HepG2 (cell line): ENCODE measurements around the gene FOSL2. TPM values are rescaled to one million over a fixed set of nuclear protein-coding genes. Genes with fewer than 3 reads are reported as not detected.

ENCODE experiments used
- CREB1 ChIP-seq, 2 experiments: fragments of 450-650 bp in 1 of 2; IDR thresholded peaks; 2 replicates each; pipeline ENCODE4 v1.6.1; 2016 to 2017; ENCODE audit warnings: control low read depth in 1 of 2, mild to moderate bottlenecking in 1 of 2, missing compliant biosample characterization in 1 of 2, missing genetic modification characterization in 1 of 2
- CREM ChIP-seq, 2 experiments: sonication (generic) in 1 of 2; formaldehyde crosslinking in 1 of 2; IDR thresholded peaks; 2 replicates each; pipeline versions ENCODE4 v1.4.0 to v1.6.1; 2016 to 2020; ENCODE audit warnings: antibody characterized with exemption in 1 of 2, mild to moderate bottlenecking in 1 of 2, missing genetic modification reagents in 1 of 2
- FOSL2 ChIP-seq: sonication (generic); formaldehyde crosslinking; IDR thresholded peaks from 2 replicates; pipeline ENCODE4 v1.4.0; 2020; ENCODE audit warnings: missing genetic modification reagents
- NBN ChIP-seq: fragments of 450-650 bp; conservative IDR thresholded peaks from 2 replicates; pipeline ENCODE4 v1.6.1; 2017
- TRIM24 ChIP-seq: sonication (generic); formaldehyde crosslinking; IDR thresholded peaks from 2 replicates; pipeline ENCODE4 v1.8.0; 2022; ENCODE audit warnings: mild to moderate bottlenecking, missing genetic modification reagents
- ZFY ChIP-seq: sonication (generic); formaldehyde crosslinking; IDR thresholded peaks from 2 replicates; pipeline ENCODE4 v1.4.0; 2020; ENCODE audit warnings: missing genetic modification reagents
- ZNF274 ChIP-seq: sonication (generic); formaldehyde crosslinking; IDR thresholded peaks from 2 replicates; pipeline ENCODE4 v1.5.1; 2020; ENCODE audit warnings: mild to moderate bottlenecking, missing genetic modification reagents
- ZNF564 ChIP-seq: sonication (generic); formaldehyde crosslinking; IDR thresholded peaks from 2 replicates; pipeline ENCODE4 v1.8.1; 2023; ENCODE audit warnings: mild to moderate bottlenecking, missing genetic modification reagents
- ZNF605 ChIP-seq: sonication (generic); formaldehyde crosslinking; IDR thresholded peaks from 2 replicates; pipeline ENCODE4 v1.8.0; 2022; ENCODE audit warnings: mild to moderate bottlenecking, missing genetic modification reagents
- ZNF850 ChIP-seq: sonication (generic); formaldehyde crosslinking; conservative IDR thresholded peaks from 2 replicates; pipeline ENCODE4 v1.9.0; 2021; ENCODE audit warnings: mild to moderate bottlenecking, missing genetic modification reagents
- polyA plus RNA-seq, 8 experiments: library from polyadenylated mRNA; depleted of rRNA in 3 of 8; stranded (reverse) in 7 of 8; unstranded in 1 of 8; fragments of >200 nt; fragmentation: Illumina TruSeq in 4 of 8; extraction: Trizol in 4 of 8; gene quantifications; 2 replicates each; pipeline versions ENCODE4 v1.2.1 to v1.2.3, GENCODE V29; 2011 to 2016; ENCODE audit warnings: low read depth in 4 of 8, missing spikeins in 1 of 8, mixed read lengths in 1 of 8; ENCODE audit not compliant: insufficient read depth in 1 of 8
- total RNA-seq, 5 experiments: library from RNA; depleted of rRNA; stranded (reverse); fragments of >200 nt; fragmentation: Illumina TruSeq; extraction: Trizol; gene quantifications; 2 replicates each; pipeline ENCODE4 v1.2.3, GENCODE V29; 2016; ENCODE audit warnings: low read depth in 1 of 5
- TF ChIP-seq, protein P1 (sequence below): sonication (generic); formaldehyde crosslinking; IDR thresholded peaks from 2 replicates; pipeline ENCODE4 v1.4.0; 2020; ENCODE audit warnings: missing genetic modification reagents, borderline replicate concordance
- TF ChIP-seq, protein P2 (sequence below): sonication (generic); formaldehyde crosslinking; IDR thresholded peaks from 2 replicates; pipeline ENCODE4 v1.4.0; 2020; ENCODE audit warnings: mild to moderate bottlenecking, missing genetic modification reagents
- TF ChIP-seq, protein P3 (sequence below): sonication (generic); formaldehyde crosslinking; IDR thresholded peaks from 2 replicates; pipeline ENCODE4 v1.5.0; 2020; ENCODE audit warnings: missing genetic modification reagents
- TF ChIP-seq, protein P4 (sequence below): sonication (generic); formaldehyde crosslinking; IDR thresholded peaks from 2 replicates; pipeline ENCODE4 v1.5.0; 2020; ENCODE audit warnings: mild to moderate bottlenecking, missing genetic modification reagents

Gene FOSL2
- total and polyA plus RNA-seq, 2 of the 13 experiments (the other 11 are each of a cell fraction or from before 2014, with no cell fraction given): 3.4 to 18.1 TPM

DNA sequence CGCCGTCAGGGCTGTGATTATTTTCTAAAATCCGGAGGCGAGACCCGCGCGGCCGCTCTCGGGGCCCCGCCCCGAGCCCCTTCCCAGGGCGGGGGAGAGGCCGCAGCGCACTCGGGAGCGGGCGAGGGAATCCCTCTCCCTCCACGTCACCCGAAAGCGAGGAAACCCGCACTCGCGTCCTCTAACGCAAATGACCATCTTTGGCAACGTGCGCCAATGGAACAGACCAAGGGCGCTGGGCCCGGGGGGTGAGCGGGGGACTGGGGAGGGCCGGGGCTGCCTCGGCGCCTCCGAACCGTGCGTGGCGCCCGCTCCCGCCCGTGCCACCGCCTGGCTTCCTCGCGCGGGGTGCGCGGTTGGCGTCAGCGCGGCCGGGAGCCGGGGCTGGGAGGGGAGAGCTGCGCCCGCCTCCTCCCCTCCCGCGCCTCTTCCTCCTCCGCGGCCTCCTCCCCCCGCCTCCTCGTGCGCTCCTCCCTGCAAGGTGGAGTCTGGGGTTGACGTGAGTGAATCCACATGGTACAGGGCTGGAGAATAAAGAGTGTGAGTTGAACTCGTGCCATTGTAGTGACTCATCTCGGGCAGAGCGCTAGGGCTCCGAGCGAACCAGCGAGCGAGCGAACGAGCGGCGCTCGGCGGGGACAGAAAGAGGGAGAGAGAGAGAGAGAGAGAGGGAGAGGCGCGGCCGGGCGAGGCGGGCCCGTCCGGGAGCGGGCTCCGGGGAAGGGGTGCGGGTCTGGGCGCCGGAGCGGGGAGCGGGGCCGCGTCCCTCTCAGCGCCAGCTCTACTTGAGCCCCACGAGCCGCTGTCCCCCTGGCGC lies at the start of gene FOSL2 (continued):
- TF ChIP-seq, protein P1, sequence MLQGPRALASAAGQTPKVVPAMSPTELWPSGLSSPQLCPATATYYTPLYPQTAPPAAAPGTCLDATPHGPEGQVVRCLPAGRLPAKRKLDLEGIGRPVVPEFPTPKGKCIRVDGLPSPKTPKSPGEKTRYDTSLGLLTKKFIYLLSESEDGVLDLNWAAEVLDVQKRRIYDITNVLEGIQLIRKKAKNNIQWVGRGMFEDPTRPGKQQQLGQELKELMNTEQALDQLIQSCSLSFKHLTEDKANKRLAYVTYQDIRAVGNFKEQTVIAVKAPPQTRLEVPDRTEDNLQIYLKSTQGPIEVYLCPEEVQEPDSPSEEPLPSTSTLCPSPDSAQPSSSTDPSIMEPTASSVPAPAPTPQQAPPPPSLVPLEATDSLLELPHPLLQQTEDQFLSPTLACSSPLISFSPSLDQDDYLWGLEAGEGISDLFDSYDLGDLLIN (CRISPR knock-in tag): 0 out of 2 replicates have a peak, but pooled peaks have one; percentile 13
- TF ChIP-seq FOSL2 (peak; percentile 99), ZNF605 (CRISPR knock-in tag) (no peak; the same call in 1 of the 2 replicates), ZNF850 (CRISPR knock-in tag) (no peak), TRIM24 (CRISPR knock-in tag) (no peak), ZFY (CRISPR knock-in tag) (peak; percentile 71), CREB1 (IDR thresholded peaks at IDR 0.05) (peak; percentile 80), CREB1 (CRISPR knock-in tag; IDR thresholded peaks at IDR 0.05) (peak; percentile 80), CREM (IDR thresholded peaks at IDR 0.05) (peak; percentile 48), CREM (CRISPR knock-in tag; IDR thresholded peaks at IDR 0.05) (no peak), ZNF274 (CRISPR knock-in tag) (peak; percentile 94), NBN (no peak), ZNF564 (0 out of 2 replicates have a peak, but pooled peaks have one; percentile 58)
- TF ChIP-seq, protein P2, sequence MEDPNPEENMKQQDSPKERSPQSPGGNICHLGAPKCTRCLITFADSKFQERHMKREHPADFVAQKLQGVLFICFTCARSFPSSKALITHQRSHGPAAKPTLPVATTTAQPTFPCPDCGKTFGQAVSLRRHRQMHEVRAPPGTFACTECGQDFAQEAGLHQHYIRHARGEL (CRISPR knock-in tag): no peak
- TF ChIP-seq, protein P3, sequence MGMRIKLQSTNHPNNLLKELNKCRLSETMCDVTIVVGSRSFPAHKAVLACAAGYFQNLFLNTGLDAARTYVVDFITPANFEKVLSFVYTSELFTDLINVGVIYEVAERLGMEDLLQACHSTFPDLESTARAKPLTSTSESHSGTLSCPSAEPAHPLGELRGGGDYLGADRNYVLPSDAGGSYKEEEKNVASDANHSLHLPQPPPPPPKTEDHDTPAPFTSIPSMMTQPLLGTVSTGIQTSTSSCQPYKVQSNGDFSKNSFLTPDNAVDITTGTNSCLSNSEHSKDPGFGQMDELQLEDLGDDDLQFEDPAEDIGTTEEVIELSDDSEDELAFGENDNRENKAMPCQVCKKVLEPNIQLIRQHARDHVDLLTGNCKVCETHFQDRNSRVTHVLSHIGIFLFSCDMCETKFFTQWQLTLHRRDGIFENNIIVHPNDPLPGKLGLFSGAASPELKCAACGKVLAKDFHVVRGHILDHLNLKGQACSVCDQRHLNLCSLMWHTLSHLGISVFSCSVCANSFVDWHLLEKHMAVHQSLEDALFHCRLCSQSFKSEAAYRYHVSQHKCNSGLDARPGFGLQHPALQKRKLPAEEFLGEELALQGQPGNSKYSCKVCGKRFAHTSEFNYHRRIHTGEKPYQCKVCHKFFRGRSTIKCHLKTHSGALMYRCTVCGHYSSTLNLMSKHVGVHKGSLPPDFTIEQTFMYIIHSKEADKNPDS (CRISPR knock-in tag): peak; percentile 68; the same call in 1 of the 2 replicates
- TF ChIP-seq, protein P4, sequence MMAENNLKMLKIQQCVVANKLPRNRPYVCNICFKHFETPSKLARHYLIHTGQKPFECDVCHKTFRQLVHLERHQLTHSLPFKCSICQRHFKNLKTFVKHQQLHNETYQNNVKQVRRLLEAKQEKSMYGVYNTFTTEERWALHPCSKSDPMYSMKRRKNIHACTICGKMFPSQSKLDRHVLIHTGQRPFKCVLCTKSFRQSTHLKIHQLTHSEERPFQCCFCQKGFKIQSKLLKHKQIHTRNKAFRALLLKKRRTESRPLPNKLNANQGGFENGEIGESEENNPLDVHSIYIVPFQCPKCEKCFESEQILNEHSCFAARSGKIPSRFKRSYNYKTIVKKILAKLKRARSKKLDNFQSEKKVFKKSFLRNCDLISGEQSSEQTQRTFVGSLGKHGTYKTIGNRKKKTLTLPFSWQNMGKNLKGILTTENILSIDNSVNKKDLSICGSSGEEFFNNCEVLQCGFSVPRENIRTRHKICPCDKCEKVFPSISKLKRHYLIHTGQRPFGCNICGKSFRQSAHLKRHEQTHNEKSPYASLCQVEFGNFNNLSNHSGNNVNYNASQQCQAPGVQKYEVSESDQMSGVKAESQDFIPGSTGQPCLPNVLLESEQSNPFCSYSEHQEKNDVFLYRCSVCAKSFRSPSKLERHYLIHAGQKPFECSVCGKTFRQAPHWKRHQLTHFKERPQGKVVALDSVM (CRISPR knock-in tag): peak; percentile 88
